GM12878 (cell line): Measurements from ENCODE around the gene BBS1. TPM values are rescaled to one million over a fixed set of nuclear protein-coding genes. Genes with fewer than 3 reads are reported as not detected.
A peak's percentile ranks its signal among the peaks of the same experiment; 100 is the strongest.

Source experiments
- ASH2L ChIP-seq: fragments of 300-600, 200-600 bp; sonication (generic); IDR thresholded peaks from 2 replicates; pipeline ENCODE4 v1.6.1; 2017; ENCODE audit warnings: low read depth, mild to moderate bottlenecking, borderline replicate concordance
- CBFB ChIP-seq: IDR thresholded peaks from 2 replicates; pipeline ENCODE4 v1.6.1; 2016; ENCODE audit warnings: antibody characterized with exemption, low read depth
- CHD4 ChIP-seq: fragments of 200-600 bp; sonication (generic); IDR thresholded peaks from 2 replicates; pipeline ENCODE4 v1.6.1; 2016; ENCODE audit warnings: mild to moderate bottlenecking
- E2F8 ChIP-seq: fragments of 450-650 bp; IDR thresholded peaks from 2 replicates; pipeline ENCODE4 v1.6.1; 2018; ENCODE audit warnings: mild to moderate bottlenecking, low read depth, moderate library complexity; ENCODE audit not compliant: partially characterized antibody
- EGR1 ChIP-seq, 2 experiments: IDR thresholded peaks; 1 replicate in 1 of 2; 2 replicates in 1 of 2; pipeline ENCODE4 v1.6.1; 2011 to 2012; ENCODE audit warnings: low read depth in 2 of 2, low read length in 2 of 2, borderline replicate concordance in 1 of 2, mild to moderate bottlenecking in 1 of 2, moderate library complexity in 1 of 2
- EP300 ChIP-seq, 2 experiments: fragments of 150-350 bp in 1 of 2; IDR thresholded peaks; 2 replicates each; pipeline ENCODE4 v1.6.1; 2011 to 2012; ENCODE audit warnings: low read depth in 2 of 2, low read length in 2 of 2, borderline replicate concordance in 1 of 2, improper control_type of control experiment in 1 of 2, inconsistent platforms in 1 of 2; ENCODE audit not compliant: control insufficient read depth in 1 of 2
- EZH2 ChIP-seq: IDR thresholded peaks from 2 replicates; pipeline ENCODE4 v1.6.1; 2012; ENCODE audit warnings: low read depth, mild to moderate bottlenecking, control low read depth, inconsistent platforms, low read length, borderline replicate concordance; ENCODE audit not compliant: control insufficient read depth
- IKZF2 ChIP-seq, 2 experiments: fragments of 450-650 bp; IDR thresholded peaks; 2 replicates each; pipeline ENCODE4 v1.6.1; 2017; ENCODE audit warnings: mild to moderate bottlenecking in 2 of 2, moderate library complexity in 2 of 2
- IRF3 ChIP-seq: fragments of 450-650 bp; IDR thresholded peaks from 2 replicates; pipeline ENCODE4 v1.6.1; 2014; ENCODE audit warnings: mild to moderate bottlenecking
- JUNB ChIP-seq: IDR thresholded peaks from 2 replicates; pipeline ENCODE4 v1.6.1; 2016; ENCODE audit warnings: antibody characterized with exemption, mild to moderate bottlenecking
- JUND ChIP-seq: IDR thresholded peaks from 2 replicates; pipeline ENCODE4 v1.6.1; 2012; ENCODE audit warnings: low read depth, mild to moderate bottlenecking, low read length, improper control_type of control experiment, moderate library complexity
- MTA2 ChIP-seq: fragments of 450-650 bp; IDR thresholded peaks from 2 replicates; pipeline ENCODE4 v1.6.1; 2016; ENCODE audit warnings: low read depth, mild to moderate bottlenecking, moderate library complexity
- NFXL1 ChIP-seq: fragments of 450-650 bp; IDR thresholded peaks from 2 replicates; pipeline ENCODE4 v1.6.1; 2017; ENCODE audit warnings: antibody characterized with exemption, mild to moderate bottlenecking, borderline replicate concordance
- NR2F1 ChIP-seq: fragments of 450-650 bp; conservative IDR thresholded peaks from 2 replicates; pipeline ENCODE4 v1.6.1; 2017; ENCODE audit warnings: mild to moderate bottlenecking
- PML ChIP-seq: IDR thresholded peaks from 2 replicates; pipeline ENCODE4 v1.6.1; 2012; ENCODE audit warnings: low read length, inconsistent platforms
- SMC3 ChIP-seq: IDR thresholded peaks from 2 replicates; pipeline ENCODE4 v1.6.1; 2011; ENCODE audit warnings: low read length, improper control_type of control experiment, borderline replicate concordance
- SREBF2 ChIP-seq: IDR thresholded peaks from 2 replicates; pipeline ENCODE4 v1.6.1; 2012; ENCODE audit warnings: mild to moderate bottlenecking, low read length
- STAT1 ChIP-seq: fragments of 450-650 bp; conservative IDR thresholded peaks from 2 replicates; pipeline ENCODE4 v1.6.1; 2014; ENCODE audit warnings: antibody characterized with exemption, mild to moderate bottlenecking
- TAF1 ChIP-seq: IDR thresholded peaks from 2 replicates; pipeline ENCODE4 v1.6.1; 2011; ENCODE audit warnings: mild to moderate bottlenecking, low read depth, low read length, borderline replicate concordance
- ZNF24 ChIP-seq: fragments of 450-650 bp; IDR thresholded peaks from 2 replicates; pipeline ENCODE4 v1.6.1; 2017; ENCODE audit warnings: antibody characterized with exemption, mild to moderate bottlenecking
- ZNF274 ChIP-seq: IDR thresholded peaks from one replicate; pipeline ENCODE4 v1.8.0; 2011; ENCODE audit not compliant: insufficient read length, insufficient read depth
- ZNF592 ChIP-seq: fragments of 450-650 bp; IDR thresholded peaks from 2 replicates; pipeline ENCODE4 v1.6.1; 2017; ENCODE audit warnings: mild to moderate bottlenecking, moderate library complexity
- ZSCAN29 ChIP-seq: fragments of 450-650 bp; IDR thresholded peaks from 2 replicates; pipeline ENCODE4 v1.6.1; 2017; ENCODE audit warnings: mild to moderate bottlenecking, moderate library complexity
- polyA plus RNA-seq, 11 experiments: library from polyadenylated mRNA; depleted of rRNA in 4 of 11; unstranded in 6 of 11; stranded (reverse) in 5 of 11; fragments of >200 nt; fragmentation: Nextera tagmentation in 4 of 11; fragmentation: Illumina TruSeq in 1 of 11; extraction: Ambion mirVana in 4 of 11; extraction: Trizol in 1 of 11; gene quantifications; 1 replicate in 1 of 11; 2 replicates in 10 of 11; pipeline versions ENCODE4 v1.2.1 to v1.2.3, GENCODE V29; 2011 to 2016; ENCODE audit warnings: inconsistent platforms in 2 of 11, missing spikeins in 2 of 11, low read depth in 1 of 11
- total RNA-seq, 4 experiments: library from RNA; depleted of rRNA in 3 of 4; stranded (reverse); fragments of >200 nt in 3 of 4; fragmentation: Illumina TruSeq in 1 of 4; extraction: Trizol in 1 of 4; gene quantifications; 2 replicates each; pipeline versions ENCODE4 v1.2.1 to v1.2.3, GENCODE V29; 2013 to 2021

The BBS1 gene
- total and polyA plus RNA-seq, 10 of the 15 experiments (the other 5 are each of a cell fraction or from before 2014, with no cell fraction given): 2.5 to 14.7 (median 8.7) TPM

- TF ChIP-seq JUNB: no peak
- 0 out of 2 replicates have a peak, but pooled peaks have one; percentile 44 for TF ChIP-seq ASH2L
- TF ChIP-seq ZNF274: no peak
- no peak for TF ChIP-seq ZNF24
- no peak for TF ChIP-seq ZNF592
- peak in 1 of 2 experiments; percentile 40; a peak in 1 of 4 replicates for TF ChIP-seq EP300 (IDR thresholded peaks at IDR 0.05; ENCODE audit: borderline replicate concordance in 1 of 2, control insufficient read depth in 1 of 2, low read depth in 2 of 2, low read length in 2 of 2)
- TF ChIP-seq STAT1: 0 out of 2 replicates have a peak, but pooled peaks have one; percentile 66
- TF ChIP-seq MTA2: peak; percentile 39; the same call in 1 of the 2 replicates
- 0 out of 3 replicates have a peak, but pooled peaks of 1 of the 2 experiments have one; percentile 26 for TF ChIP-seq EGR1 (IDR thresholded peaks at IDR 0.05; ENCODE audit: borderline replicate concordance in 1 of 2, low read depth in 2 of 2, low read length in 2 of 2)
- peak; percentile 78; the same call in 1 of the 2 replicates for TF ChIP-seq TAF1
- peak; percentile 78 for TF ChIP-seq NR2F1
- no peak for TF ChIP-seq IKZF2 (IDR thresholded peaks at IDR 0.05)
- TF ChIP-seq CHD4: no peak
- TF ChIP-seq IRF3: peak; percentile 88
- TF ChIP-seq ZSCAN29: no peak
- TF ChIP-seq NFXL1: no peak
- TF ChIP-seq SREBF2: no peak
- TF ChIP-seq CBFB: peak; percentile 33; the same call in 1 of the 2 replicates
- no peak for TF ChIP-seq SMC3
- TF ChIP-seq E2F8: peak; percentile 69
- 0 out of 2 replicates have a peak, but pooled peaks have one; percentile 38 for TF ChIP-seq PML
- TF ChIP-seq JUND: no peak
- TF ChIP-seq EZH2: no peak
These were observed 30.1 kb upstream of the BBS1 start, which contains the start of gene DPP3 (continued) for GRCh38 chr11:66480117-66480938.
